ENCODE measurements around the gene IDNK.
A peak's percentile ranks its signal among the peaks of the same experiment; 100 is the strongest.

Gene IDNK

DNA sequence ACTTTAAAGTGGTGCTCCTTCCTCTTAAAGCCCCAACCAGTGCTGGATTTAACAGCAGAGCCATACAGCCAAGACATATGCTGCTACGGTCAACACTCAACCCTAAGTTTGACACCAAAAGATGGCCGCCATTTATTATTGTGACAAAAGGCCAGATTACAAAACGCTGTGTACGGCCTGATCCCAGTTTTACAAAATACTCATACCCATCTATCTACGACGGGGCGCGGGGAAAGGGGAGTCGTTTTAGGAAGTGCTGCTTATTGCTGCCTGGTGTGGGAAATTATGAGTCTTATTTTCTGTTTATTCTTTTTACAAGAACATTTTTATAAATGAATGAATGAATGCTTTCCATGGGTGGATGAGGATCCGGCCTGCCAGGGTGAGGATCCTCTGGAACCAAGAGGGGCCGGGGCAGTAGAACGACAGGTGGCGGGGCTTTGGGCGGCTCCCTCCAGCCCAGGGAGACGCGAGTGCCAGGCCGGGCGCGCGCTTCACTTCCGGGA, 457 bp upstream of the IDNK start:
- TF ChIP-seq, protein P1, sequence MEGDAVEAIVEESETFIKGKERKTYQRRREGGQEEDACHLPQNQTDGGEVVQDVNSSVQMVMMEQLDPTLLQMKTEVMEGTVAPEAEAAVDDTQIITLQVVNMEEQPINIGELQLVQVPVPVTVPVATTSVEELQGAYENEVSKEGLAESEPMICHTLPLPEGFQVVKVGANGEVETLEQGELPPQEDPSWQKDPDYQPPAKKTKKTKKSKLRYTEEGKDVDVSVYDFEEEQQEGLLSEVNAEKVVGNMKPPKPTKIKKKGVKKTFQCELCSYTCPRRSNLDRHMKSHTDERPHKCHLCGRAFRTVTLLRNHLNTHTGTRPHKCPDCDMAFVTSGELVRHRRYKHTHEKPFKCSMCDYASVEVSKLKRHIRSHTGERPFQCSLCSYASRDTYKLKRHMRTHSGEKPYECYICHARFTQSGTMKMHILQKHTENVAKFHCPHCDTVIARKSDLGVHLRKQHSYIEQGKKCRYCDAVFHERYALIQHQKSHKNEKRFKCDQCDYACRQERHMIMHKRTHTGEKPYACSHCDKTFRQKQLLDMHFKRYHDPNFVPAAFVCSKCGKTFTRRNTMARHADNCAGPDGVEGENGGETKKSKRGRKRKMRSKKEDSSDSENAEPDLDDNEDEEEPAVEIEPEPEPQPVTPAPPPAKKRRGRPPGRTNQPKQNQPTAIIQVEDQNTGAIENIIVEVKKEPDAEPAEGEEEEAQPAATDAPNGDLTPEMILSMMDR (IDR thresholded peaks at IDR 0.05; ENCODE audit: low read depth, low read length, missing control alignments) = no peak
- DNase-seq (ENCODE audit: low read depth) = no peak
- H3K4me3 ChIP-seq (ENCODE audit: low read depth, low read length) = peak overlapping the region; percentile 67

DNA sequence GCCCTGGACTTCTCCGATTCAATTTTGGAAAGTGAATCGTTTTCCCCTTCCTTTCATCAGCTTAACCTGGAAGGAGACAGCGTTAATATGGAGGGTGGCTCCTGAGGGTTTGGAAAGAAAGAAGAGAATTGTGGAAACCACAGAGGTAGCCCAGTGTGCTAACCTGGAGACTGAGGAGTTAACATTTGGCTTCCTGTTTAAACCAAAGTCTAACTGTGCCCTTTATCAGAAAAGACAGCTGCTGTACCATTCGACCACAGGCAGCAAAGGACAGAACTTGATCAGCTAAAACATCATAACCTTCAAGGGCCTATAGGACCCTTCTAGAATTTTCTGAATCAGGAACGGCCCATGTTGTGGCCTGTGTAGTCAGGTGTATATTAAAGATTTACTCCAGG, 735 bp downstream of the IDNK start:
- peak overlapping the region; percentile 67 for H3K4me3 ChIP-seq (ENCODE audit: low read depth, low read length)
- DNase-seq (ENCODE audit: low read depth) = no peak
- TF ChIP-seq, protein P1 (IDR thresholded peaks at IDR 0.05; ENCODE audit: low read depth, low read length, missing control alignments) = no peak

DNA sequence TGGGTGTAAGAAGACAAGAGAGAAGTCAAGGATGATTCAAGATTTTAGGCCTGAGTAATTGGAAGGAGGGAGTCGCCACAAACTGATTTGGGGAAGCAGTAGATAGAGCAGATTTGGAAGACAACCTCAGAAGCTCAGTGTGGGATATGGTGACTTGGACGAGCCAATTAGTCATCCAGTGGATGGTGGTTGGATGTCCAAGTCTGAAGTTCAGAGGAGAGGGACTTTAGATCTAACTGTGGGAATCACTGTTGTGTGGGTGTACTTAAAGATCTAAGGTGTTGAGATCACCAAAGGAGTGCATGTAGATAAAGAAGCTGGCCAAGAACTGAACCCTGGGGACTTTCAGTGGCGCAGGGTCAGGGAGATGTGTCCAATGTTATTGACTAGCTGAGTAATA, 2.2 kb downstream of the IDNK start:
- DNase-seq (ENCODE audit: low read depth) = no peak
- TF ChIP-seq, protein P1 (IDR thresholded peaks at IDR 0.05; ENCODE audit: low read depth, low read length, missing control alignments) = no peak
- H3K4me3 ChIP-seq (ENCODE audit: low read depth, low read length) = no peak overlapping the region

DNA sequence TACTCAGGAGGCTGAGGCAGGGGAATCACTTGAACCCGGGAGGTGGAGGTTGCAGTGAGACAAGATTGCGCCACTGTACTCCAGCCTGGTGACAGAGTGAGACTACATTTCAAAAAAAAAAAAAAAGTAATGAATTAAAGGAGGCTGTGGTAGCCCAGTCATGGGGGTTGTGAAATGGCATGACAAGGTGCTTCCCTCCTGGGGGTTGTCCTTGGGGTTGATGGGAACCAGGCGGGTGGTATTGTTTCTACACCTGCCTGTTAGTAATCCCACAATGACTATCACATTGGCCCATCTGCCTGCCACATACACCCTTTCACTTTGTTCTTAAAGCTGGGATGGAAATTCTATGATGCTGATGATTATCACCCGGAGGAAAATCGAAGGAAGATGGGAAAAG, 5.6 kb downstream of the IDNK start:
- no peak overlapping the region for H3K4me3 ChIP-seq (ENCODE audit: low read depth, low read length)
- DNase-seq (ENCODE audit: low read depth) = no peak

DNA sequence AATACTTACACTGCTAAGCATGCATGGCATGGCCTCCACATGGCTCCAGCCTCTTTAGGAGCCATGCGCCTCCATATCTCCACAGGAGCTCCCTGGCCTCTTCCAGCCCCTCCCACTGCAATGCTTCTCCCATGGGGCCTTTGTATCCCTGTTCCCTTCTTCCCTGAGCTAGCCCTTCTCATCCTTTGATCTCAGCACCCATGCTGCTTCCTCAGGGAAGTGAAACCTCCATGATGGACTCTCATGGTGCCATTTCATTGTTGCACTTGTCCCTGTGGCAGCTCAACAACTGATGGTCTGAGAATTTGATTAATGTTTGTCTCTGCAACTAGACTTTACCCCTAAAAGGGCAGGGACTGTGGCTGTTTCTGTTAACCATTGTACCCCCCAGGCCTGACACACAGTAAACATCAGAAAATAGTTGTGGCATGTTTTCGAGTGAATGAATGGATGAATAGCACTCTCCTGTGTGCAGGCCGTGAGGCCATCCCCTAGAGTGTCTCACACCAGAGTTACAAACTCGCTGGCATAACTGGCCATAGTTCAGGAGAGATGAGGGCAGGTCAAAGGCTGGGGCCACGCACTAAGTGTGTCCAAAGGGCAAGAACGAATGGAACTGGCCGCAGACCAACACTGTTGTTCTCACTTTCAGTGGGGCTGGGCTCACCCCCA, 6.6 kb downstream of the IDNK start:
- no peak overlapping the region for H3K4me3 ChIP-seq (ENCODE audit: low read depth, low read length)
- no peak for DNase-seq (ENCODE audit: low read depth)
- TF ChIP-seq, protein P1 (IDR thresholded peaks at IDR 0.05; ENCODE audit: low read depth, low read length, missing control alignments) = no peak

More for the DNA sequence above, 5.6 kb downstream of the IDNK start:
- TF ChIP-seq, protein P1 (IDR thresholded peaks at IDR 0.05; ENCODE audit: low read depth, low read length, missing control alignments) = no peak

DNA sequence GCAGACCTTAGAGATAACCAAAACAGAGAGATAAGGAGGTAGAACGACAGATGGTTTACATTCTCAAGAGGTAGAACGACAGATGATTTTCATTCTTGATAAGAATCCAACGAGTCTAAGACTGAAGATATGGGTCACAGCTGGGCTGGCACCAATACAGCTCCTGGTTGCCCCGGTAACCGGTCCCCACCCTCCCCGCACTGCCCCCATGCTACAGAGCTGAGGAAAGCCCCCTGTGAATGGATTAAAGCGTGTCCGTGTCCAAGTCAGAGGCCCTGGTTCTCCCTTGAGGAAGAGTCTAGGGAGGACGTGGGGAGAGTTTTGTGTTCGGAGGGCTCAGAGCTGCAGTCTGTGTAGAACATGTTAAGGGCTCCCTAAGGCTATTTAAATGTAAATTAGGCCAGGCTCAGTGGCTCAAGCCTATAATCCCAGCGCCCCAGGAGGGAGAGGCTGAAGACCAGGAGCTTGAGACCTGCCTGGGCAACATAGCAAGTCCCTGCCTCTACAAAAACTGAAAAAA, 8.1 kb downstream of the IDNK start:
- TF ChIP-seq, protein P1 (IDR thresholded peaks at IDR 0.05; ENCODE audit: low read depth, low read length, missing control alignments) = no peak
- H3K4me3 ChIP-seq (ENCODE audit: low read depth, low read length) = no peak overlapping the region
- no peak for DNase-seq (ENCODE audit: low read depth)

DNA sequence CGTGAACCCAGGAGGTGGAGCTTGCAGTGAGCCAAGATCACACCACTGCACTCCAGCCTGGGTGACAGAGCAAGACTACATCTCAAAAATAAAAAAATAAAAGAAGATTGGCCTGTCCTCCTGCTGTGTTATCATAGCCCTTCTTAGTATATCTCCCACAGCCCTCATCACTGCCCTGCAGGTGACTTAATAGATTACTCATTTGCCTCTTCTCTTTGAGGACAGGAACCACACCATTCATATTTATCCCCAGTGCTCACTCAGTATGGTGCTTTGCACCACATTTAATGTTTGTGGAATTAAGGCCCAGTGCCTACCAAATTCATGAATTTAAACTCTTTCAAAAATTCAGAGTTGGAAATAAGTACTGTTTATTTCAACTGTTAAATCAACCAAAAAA, 10.3 kb downstream of the IDNK start:
- no peak for DNase-seq (ENCODE audit: low read depth)
- H3K4me3 ChIP-seq (ENCODE audit: low read depth, low read length) = no peak overlapping the region
- TF ChIP-seq, protein P1 (IDR thresholded peaks at IDR 0.05; ENCODE audit: low read depth, low read length, missing control alignments) = no peak
